Vagina (tissue), 2 donors: ENCODE measurements around the gene FAM83B.

Experiments used
- CTCF ChIP-seq, 3 experiments: fragments of 450-650 bp in 2 of 3; fragments of 200-600 bp in 1 of 3; sonication (generic) in 1 of 3; IDR thresholded peaks; one replicate each; pipeline ENCODE4 v1.5.1; 2017 to 2019; ENCODE audit warnings: antibody characterized with exemption in 3 of 3, mild to moderate bottlenecking in 2 of 3, moderate library complexity in 2 of 3
- POLR2A ChIP-seq, 2 donors: fragments of 450-650 bp; IDR thresholded peaks; one replicate each; pipeline ENCODE4 v1.6.1; 2017; ENCODE audit warnings: antibody characterized with exemption in 2 of 2, mild to moderate bottlenecking in 2 of 2, moderate library complexity in 2 of 2

- TF ChIP-seq CTCF (IDR thresholded peaks at IDR 0.05) (no peak), POLR2A (IDR thresholded peaks at IDR 0.05) (no peak)
These were observed 70.3 kb downstream of the FAM83B start for GRCh38 chr6:54916858-54917257.
